Myocyte (in vitro differentiated cells): ENCODE data around the gene SUGP2. TPM values are rescaled to one million over a fixed set of nuclear protein-coding genes. Genes with fewer than 3 reads are reported as not detected.

ENCODE experiments used
- DNase-seq: peaks from one replicate; pipeline ENCODE4 v3.0.0-alpha.2; 2012; ENCODE audit warnings: low read depth
- total RNA-seq: library from RNA; depleted of rRNA; stranded (reverse); fragments of >200 nt; gene quantifications from 2 replicates; pipeline ENCODE4 v1.2.3, GENCODE V29; 2014

SUGP2 gene
- total RNA-seq, 1 donor from 2014 or later: 90.9 TPM

GRCh38 chr19:18993115-18993514 lies 40.2 kb downstream of the SUGP2 start:
- no peak for DNase-seq

- DNase-seq: no peak
These were observed 40.6 kb downstream of the SUGP2 start for GRCh38 chr19:18992696-18993095.

DNA sequence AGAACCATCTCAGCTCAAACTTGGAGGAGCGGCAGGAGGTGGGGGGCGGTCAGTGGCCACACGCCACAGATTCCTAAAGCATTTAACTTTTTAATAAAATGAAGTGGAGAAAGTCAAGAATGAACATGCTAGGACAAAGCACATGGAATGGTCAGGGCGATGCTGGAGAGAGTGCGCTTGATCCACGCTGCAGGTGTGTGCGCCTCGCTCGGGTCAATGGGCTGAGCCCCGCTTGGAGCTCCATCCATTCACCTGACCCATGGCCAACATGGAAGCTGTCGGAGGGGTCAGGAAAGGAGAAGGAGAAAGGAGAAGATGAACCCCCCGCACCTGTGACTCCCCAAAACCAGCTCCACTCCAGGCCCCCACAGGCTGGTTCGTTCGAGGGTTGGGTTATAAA lies 41.8 kb downstream of the SUGP2 start:
- no peak for DNase-seq

GRCh38 chr19:18991006-18991405 lies 42.3 kb downstream of the SUGP2 start:
- DNase-seq: no peak

DNA sequence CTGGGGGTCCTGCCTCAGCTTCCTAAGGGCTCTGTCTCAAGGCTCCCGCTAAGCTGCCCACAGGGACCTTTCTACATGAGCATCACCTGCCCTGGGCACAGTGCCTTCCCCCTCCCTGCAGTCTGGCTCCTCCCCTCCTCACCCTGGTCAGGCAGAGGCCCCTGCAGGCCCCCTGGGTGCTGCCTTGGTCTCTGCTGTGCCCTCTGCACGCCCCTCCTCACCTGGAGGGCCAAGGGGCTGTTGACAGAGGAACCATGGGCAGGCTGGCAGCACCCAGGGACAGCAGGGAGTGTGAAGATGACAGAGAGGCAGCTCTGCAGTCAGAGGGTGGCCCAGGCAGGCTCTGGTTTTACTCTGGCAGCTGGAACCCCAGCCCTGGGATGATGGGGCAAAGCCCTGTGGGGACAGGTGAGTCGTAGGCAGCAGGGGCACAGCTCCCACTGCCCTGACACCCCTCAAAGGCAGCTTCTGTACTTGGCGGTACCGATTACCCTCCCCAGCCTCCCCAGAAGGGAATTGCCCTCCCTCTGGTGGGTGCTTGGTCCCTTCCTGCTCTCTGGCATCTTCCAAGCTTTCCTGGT lies 43.1 kb downstream of the SUGP2 start:
- no peak for DNase-seq

DNA sequence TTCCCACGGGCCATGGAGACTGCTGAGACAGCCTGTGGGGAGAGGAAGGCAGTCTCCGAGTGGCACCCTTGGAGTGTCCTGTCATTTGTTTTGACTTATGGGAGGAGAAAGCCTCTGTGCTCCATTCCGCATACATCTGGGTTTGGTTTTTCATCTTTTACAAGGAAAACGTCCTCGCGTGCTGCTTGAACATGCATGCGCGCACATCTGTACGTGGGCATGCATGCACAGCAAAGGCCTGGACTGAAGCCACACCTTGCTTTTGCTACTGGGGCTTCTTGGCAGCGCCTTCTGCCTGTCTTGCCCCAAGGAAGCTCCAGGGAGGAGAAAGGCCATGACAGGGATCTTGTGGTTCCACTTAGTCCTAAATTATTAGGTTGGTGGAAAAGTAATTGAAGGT lies 44.0 kb downstream of the SUGP2 start:
- no peak for DNase-seq

- DNase-seq: no peak
These were observed 45.9 kb downstream of the SUGP2 start for GRCh38 chr19:18987456-18987855.

DNA sequence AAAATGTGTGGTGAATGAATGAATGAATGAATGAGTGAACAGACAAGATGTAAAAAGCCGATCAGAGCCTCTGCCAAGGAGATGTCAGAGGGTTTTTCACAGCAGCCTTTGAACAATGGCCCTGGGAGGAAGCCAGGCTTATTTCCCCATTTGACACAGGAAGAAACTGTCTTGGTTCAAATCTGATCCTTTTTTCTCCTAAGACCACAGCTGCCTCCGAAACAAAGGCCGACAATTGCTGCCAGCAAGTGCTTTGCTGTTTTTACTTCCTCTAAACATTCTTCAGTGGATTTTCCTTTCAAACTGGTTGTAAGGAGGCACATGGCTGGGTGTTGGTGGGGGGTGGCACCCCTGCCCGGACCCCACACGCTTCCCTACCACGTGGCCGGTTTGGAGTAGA lies 48.1 kb downstream of the SUGP2 start:
- no peak for DNase-seq

DNA sequence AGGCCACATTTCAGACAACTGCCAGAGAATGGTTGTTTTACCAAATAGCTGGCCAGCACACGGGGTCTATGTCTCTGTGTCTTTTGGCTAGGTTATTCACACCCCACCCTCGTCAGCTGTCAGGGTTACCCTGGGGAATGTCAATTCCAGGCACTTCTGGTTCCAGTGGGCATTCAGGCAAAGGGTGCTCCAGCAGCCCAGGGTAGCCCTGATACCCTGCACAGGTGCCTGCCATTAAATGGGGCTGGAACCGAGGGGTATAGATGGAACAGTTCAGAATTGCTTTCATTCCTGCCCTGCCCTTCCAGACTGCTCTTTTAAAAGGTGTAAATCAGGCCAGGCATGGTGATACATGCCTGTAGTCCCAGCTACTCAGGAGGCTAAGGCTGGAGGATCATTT lies 49.1 kb downstream of the SUGP2 start:
- no peak for DNase-seq

DNA sequence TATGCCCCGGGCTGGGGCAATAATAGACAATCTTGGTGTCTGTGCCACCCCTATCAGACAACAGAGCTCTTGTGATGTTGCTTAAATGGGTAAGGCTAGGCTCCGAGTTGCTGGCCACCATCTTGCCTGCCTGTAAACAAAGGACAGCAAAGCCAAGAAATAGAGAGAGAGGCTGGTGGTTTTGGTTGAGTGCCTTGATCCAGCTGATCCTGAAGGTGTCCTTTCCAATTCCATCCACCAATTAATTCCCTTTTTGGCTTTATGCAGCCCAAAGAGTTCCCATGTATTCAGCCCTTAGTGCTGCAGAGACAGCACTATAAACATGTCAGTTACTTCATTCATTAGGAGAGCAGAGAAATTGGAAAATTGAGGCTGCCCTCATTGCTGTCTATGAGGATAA lies 50.6 kb downstream of the SUGP2 start:
- no peak for DNase-seq

GRCh38 chr19:18980432-18981020 lies 52.8 kb downstream of the SUGP2 start:
- DNase-seq: no peak

GRCh38 chr19:18978616-18979015 lies 54.7 kb downstream of the SUGP2 start:
- DNase-seq: peak; percentile 24

DNA sequence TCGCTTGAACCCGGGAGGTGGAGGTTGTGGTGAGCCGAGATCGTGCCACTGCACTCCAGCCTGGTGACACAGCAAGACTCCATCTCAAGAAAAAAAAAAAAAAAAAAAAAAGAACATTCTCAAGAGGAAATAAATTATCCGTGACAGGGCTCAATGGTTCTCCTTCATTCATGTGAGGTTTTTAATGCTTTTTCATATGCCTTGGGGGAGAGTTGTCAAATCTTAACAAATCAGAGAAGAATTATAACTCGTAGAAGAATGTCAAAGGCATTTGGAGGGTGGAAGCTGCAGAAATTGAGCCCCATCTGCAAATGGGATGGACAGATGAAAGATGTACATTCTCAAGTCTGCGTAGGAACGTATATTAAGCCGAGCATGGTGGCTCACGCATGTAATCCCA lies 57.4 kb downstream of the SUGP2 start:
- DNase-seq: no peak

DNA sequence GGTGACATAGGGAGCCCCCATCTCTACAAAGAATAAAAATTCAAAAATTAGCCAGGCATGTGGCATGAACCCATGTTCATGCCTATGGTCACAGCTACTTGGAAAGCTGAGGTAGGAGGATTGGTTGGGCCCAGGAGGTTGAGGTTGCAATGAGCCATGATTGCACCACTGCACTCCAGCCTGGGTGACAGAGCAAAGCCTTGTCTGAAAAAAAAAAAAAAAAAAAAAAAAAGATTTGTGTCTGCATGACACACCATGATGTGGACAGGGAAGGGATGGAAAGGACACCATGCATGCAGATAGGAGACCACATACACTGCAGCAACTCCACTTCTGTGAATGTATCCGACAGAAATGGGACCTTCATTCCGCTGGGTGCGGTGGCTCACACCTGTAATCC lies 58.3 kb downstream of the SUGP2 start:
- DNase-seq: no peak

- no peak for DNase-seq
These were observed 60.5 kb downstream of the SUGP2 start for GRCh38 chr19:18972851-18973250.

DNA sequence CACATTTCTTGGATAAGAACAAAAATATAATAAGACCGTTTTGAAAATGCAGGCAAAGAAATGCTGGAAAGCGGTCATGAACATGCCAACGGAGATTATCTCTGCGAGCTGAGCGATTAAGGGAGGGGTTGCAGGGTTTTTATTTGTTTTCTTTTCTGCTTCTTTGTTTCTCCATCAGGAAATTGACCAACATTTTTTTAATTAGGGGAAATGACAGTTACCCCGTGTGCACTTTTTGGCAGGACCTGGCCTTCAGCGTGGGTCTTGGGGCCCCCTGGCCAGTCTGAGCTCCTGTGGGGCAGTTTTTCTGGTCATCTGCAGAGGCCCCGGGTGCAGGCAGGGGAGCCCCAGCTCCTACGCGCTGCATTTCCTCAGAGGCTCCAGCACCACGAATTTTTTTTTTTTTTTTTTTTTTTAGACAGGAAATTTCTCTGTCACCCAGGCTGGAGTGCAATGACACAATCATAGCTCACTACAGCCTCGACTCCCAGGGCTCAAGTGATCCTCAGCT lies 61.0 kb downstream of the SUGP2 start:
- DNase-seq: no peak

DNA sequence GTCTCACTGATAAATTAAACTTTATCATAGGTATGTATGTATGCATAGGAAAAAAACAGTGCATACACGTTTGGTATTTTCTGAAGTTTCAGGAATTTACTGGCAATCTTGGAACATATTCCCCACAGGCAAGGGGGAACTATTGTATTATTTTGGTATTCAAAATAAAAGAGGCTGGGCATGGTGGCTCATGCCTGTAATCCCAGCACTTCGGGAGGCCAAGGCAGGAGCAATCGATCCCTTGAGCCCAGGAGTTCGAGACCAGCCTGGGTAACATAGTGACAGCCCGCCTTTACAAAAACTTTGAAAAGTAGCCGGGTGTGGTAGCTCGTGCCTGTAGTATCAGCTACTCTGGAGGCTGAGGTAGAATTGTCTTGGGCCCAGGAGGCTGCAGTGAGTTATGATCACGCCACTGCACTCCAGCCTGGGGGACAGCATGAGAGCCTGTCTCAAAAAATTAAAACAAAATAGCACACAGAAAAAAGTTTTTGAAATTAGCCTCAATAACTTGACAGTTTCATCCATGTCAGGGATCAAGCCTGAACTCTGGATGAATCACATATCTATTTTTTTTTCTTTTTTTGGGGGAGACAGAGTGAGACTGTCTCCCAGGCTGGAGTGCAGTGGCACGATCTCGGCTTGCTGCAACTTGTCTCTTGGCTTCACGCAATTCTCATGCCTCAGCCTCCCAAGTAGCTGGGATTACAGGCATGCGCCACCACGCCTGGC lies 63.2 kb downstream of the SUGP2 start:
- DNase-seq: peak; percentile 11

- DNase-seq: no peak
These were observed 65.8 kb downstream of the SUGP2 start for GRCh38 chr19:18967358-18968146.

GRCh38 chr19:18966307-18966706 lies 67.0 kb downstream of the SUGP2 start:
- no peak for DNase-seq

- no peak for DNase-seq
These were observed 69.2 kb downstream of the SUGP2 start for GRCh38 chr19:18964121-18964520.

DNA sequence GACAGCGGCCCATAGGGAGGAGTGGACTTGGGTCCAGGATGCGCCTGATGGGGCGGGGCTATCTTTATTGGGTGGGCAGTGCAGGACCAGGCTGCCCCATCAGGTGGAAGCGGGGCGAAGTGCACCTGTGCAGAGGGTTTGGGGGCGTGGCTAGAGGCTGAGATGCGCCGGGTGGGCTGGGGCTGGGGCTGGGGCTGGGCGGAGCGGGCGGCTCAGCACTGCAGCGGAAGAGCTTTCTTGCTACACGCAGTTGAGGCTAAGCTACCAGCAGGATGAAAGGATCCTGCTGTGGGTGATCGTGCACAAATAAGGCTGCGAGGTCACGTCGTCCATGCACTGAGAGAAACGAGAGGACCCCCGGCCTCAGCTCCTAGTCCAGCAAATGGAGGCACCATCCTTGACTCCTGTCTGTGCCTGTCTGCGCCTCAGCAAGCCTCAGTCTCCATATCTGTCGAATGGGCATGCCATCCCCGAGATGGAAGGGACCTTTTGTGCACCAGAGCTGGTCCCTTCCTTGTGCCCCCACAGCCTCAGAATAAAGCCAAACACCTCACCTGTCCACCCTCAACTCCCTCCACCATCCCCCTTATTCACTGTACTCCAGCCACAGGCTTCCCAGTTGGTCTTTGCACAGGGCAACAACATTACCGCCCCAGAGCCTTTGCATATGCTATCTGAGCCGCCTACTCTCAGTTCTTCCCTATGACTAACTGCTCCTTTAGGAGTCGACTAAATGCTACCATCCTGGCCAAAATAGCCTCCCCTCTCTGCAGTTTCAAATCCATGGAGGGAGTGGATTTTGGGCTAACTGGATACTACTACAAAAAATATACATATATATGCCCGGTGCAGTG lies 71.3 kb downstream of the SUGP2 start:
- DNase-seq: no peak
